HepG2 (cell line): ENCODE data around the gene ACTL6A. TPM values are rescaled to one million over a fixed set of nuclear protein-coding genes. Genes with fewer than 3 reads are reported as not detected.

ENCODE experiments used
- ATF4 ChIP-seq, 2 experiments: fragments of 450-650 bp in 1 of 2; sonication (generic) in 1 of 2; formaldehyde crosslinking; IDR thresholded peaks; 2 replicates each; pipeline versions ENCODE4 v1.5.0 to v1.8.0; 2020 to 2022; ENCODE audit warnings: mild to moderate bottlenecking in 1 of 2, missing genetic modification reagents in 1 of 2
- ATF7 ChIP-seq, 2 experiments: fragments of 450-650 bp in 1 of 2; sonication (generic) in 1 of 2; formaldehyde crosslinking in 1 of 2; IDR thresholded peaks; 2 replicates each; pipeline versions ENCODE4 v1.4.0 to v1.6.1; 2016 to 2020; ENCODE audit warnings: antibody characterized with exemption in 1 of 2, mild to moderate bottlenecking in 1 of 2, missing genetic modification reagents in 1 of 2
- GTF3A ChIP-seq: sonication (generic); formaldehyde crosslinking; conservative IDR thresholded peaks from 2 replicates; pipeline ENCODE4 v1.4.0; 2020; ENCODE audit warnings: mild to moderate bottlenecking, missing genetic modification reagents
- HHEX ChIP-seq: IDR thresholded peaks from 2 replicates; pipeline ENCODE4 v1.6.1; 2016; ENCODE audit warnings: control low read depth
- HINFP ChIP-seq: sonication (generic); formaldehyde crosslinking; IDR thresholded peaks from 2 replicates; pipeline ENCODE4 v1.4.0; 2020; ENCODE audit warnings: low read depth, mild to moderate bottlenecking, missing genetic modification reagents
- HNF1A ChIP-seq, 2 experiments: sonication (generic) in 1 of 2; formaldehyde crosslinking in 1 of 2; IDR thresholded peaks; 2 replicates each; pipeline versions ENCODE4 v1.4.0 to v1.6.1; 2016 to 2020; ENCODE audit warnings: borderline replicate concordance in 1 of 2, low read depth in 1 of 2, mild to moderate bottlenecking in 1 of 2, missing genetic modification reagents in 1 of 2
- IKZF4 ChIP-seq: sonication (generic); formaldehyde crosslinking; IDR thresholded peaks from 2 replicates; pipeline ENCODE4 v1.5.1; 2020; ENCODE audit warnings: borderline replicate concordance, mild to moderate bottlenecking, low read depth, missing genetic modification reagents; ENCODE audit errors: not compliant biosample characterization
- MLLT10 ChIP-seq: sonication (generic); formaldehyde crosslinking; IDR thresholded peaks from 2 replicates; pipeline ENCODE4 v1.4.0; 2020; ENCODE audit warnings: missing genetic modification reagents
- MTF1 ChIP-seq: sonication (generic); formaldehyde crosslinking; IDR thresholded peaks from 2 replicates; pipeline ENCODE4 v1.5.0; 2020; ENCODE audit warnings: missing genetic modification reagents
- NFE2 ChIP-seq: sonication (generic); formaldehyde crosslinking; IDR thresholded peaks from 2 replicates; pipeline ENCODE4 v1.4.0; 2020; ENCODE audit warnings: missing genetic modification reagents
- ONECUT2 ChIP-seq: sonication (generic); formaldehyde crosslinking; IDR thresholded peaks from 2 replicates; pipeline ENCODE4 v1.4.0; 2020; ENCODE audit warnings: missing genetic modification reagents
- SRF ChIP-seq: IDR thresholded peaks from 2 replicates; pipeline ENCODE4 v1.6.1; 2011; ENCODE audit warnings: mild to moderate bottlenecking, low read depth, low read length, moderate library complexity
- TOPORS ChIP-seq: sonication (generic); formaldehyde crosslinking; IDR thresholded peaks from 2 replicates; pipeline ENCODE4 v1.8.0; 2023; ENCODE audit warnings: mild to moderate bottlenecking, missing genetic modification reagents
- ZNF18 ChIP-seq: sonication (generic); formaldehyde crosslinking; IDR thresholded peaks from 2 replicates; pipeline ENCODE4 v1.8.0; 2022; ENCODE audit warnings: mild to moderate bottlenecking, missing genetic modification reagents; ENCODE audit not compliant: insufficient replicate concordance
- ZNF431 ChIP-seq: sonication (generic); formaldehyde crosslinking; IDR thresholded peaks from 2 replicates; pipeline ENCODE4 v1.9.0; 2022; ENCODE audit warnings: missing genetic modification reagents, low read depth, mild to moderate bottlenecking, borderline replicate concordance
- ZNF503 ChIP-seq: sonication (generic); formaldehyde crosslinking; IDR thresholded peaks from 2 replicates; pipeline ENCODE4 v1.4.0; 2020; ENCODE audit warnings: missing genetic modification reagents
- ZNF816 ChIP-seq: sonication (generic); formaldehyde crosslinking; IDR thresholded peaks from 2 replicates; pipeline ENCODE4 v1.8.0; 2022; ENCODE audit warnings: missing genetic modification reagents, mild to moderate bottlenecking, borderline replicate concordance
- polyA plus RNA-seq, 8 experiments: library from polyadenylated mRNA; depleted of rRNA in 3 of 8; stranded (reverse) in 7 of 8; unstranded in 1 of 8; fragments of >200 nt; fragmentation: Illumina TruSeq in 4 of 8; extraction: Trizol in 4 of 8; gene quantifications; 2 replicates each; pipeline versions ENCODE4 v1.2.1 to v1.2.3, GENCODE V29; 2011 to 2016; ENCODE audit warnings: low read depth in 4 of 8, missing spikeins in 1 of 8, mixed read lengths in 1 of 8; ENCODE audit not compliant: insufficient read depth in 1 of 8
- total RNA-seq, 5 experiments: library from RNA; depleted of rRNA; stranded (reverse); fragments of >200 nt; fragmentation: Illumina TruSeq; extraction: Trizol; gene quantifications; 2 replicates each; pipeline ENCODE4 v1.2.3, GENCODE V29; 2016; ENCODE audit warnings: low read depth in 1 of 5

The ACTL6A gene
- total and polyA plus RNA-seq, 2 of the 13 experiments (the other 11 are each of a cell fraction or from before 2014, with no cell fraction given), result 58.1 to 84.1 TPM

GRCh38 chr3:179562591-179563270 lies at the start of gene ACTL6A (continued):
- 0 out of 4 replicates have a peak, but pooled peaks of 1 of the 2 experiments have one; percentile 35 for TF ChIP-seq ATF4 (CRISPR knock-in tag; IDR thresholded peaks at IDR 0.05)
- no peak for TF ChIP-seq TOPORS
- TF ChIP-seq ONECUT2 (CRISPR knock-in tag), result no peak
- TF ChIP-seq ZNF18, result no peak
- 0 out of 2 replicates have a peak, but pooled peaks have one; percentile 36 for TF ChIP-seq HNF1A (IDR thresholded peaks at IDR 0.05; ENCODE audit: low read depth)
- TF ChIP-seq HNF1A (CRISPR knock-in tag; IDR thresholded peaks at IDR 0.05; ENCODE audit: borderline replicate concordance), result peak; percentile 47; the same call in 1 of the 2 replicates
- TF ChIP-seq GTF3A, result no peak
- no peak; the same call in 1 of the 2 replicates for TF ChIP-seq ZNF503 (CRISPR knock-in tag)
- 0 out of 2 replicates have a peak, but pooled peaks have one; percentile 9 for TF ChIP-seq NFE2
- no peak for TF ChIP-seq ZNF431
- no peak for TF ChIP-seq HINFP (CRISPR knock-in tag)
- TF ChIP-seq ZNF816 (CRISPR knock-in tag), result 0 out of 2 replicates have a peak, but pooled peaks have one; percentile 2
- TF ChIP-seq MLLT10 (CRISPR knock-in tag), result no peak
- TF ChIP-seq IKZF4 (CRISPR knock-in tag), result no peak
- TF ChIP-seq HHEX (CRISPR knock-in tag), result 0 out of 2 replicates have a peak, but pooled peaks have one; percentile 26
- TF ChIP-seq MTF1 (CRISPR knock-in tag), result no peak
- no peak for TF ChIP-seq ATF7 (IDR thresholded peaks at IDR 0.05)
- no peak for TF ChIP-seq ATF7 (CRISPR knock-in tag; IDR thresholded peaks at IDR 0.05)
- TF ChIP-seq SRF, result no peak
